ENCODE results near the gene PPTC7.
A peak's percentile ranks its signal among the peaks of the same experiment; 100 is the strongest.

- TF ChIP-seq POLR2A (IDR thresholded peaks at IDR 0.05) (peak in 2 of 4 donors; percentile 16 to 65), CTCF (IDR thresholded peaks at IDR 0.05) (peak in 2 of 6 experiments; percentile 10 to 26)
Measured at GRCh38 chr12:110613771-110614684, 30.9 kb upstream of the PPTC7 start, which contains the start of gene TCTN1.
